ENCODE results near the gene OTUB1.
"Not testable (repeated sequence)": the region's sequence is repeated elsewhere in the genome, so short reads cannot be mapped to it uniquely, and the experiment has no call there.

Gene OTUB1

GRCh38 chr11:63986156-63986931, at the start of gene OTUB1:
TSS of gene OTUB1 (plus strand) at chr11:63986438. CDS start at chr11:63986457, 19 bp downstream.
- peak; percentile 90 to 93 (median 92) for DNase-seq

- no peak for DNase-seq
Observed at GRCh38 chr11:63937713-63938478, 48.3 kb upstream of the OTUB1 start.

GRCh38 chr11:63938479-63939396, 47.5 kb upstream of the OTUB1 start, which contains the start of gene NAA40:
TSS of gene NAA40 (plus strand) at chr11:63939002. CDS start at chr11:63939097, 95 bp downstream.
- peak; percentile 92 to 96 (median 93) for DNase-seq

- peak in 1 of 3 donors; percentile 28 for DNase-seq
Observed at GRCh38 chr11:63939397-63939891, 46.8 kb upstream of the OTUB1 start.

- DNase-seq: peak; percentile 54 to 61 (median 58)
Observed at GRCh38 chr11:63940786-63941185, 45.5 kb upstream of the OTUB1 start.

GRCh38 chr11:63941901-63942300, 44.3 kb upstream of the OTUB1 start:
- no peak for DNase-seq

GRCh38 chr11:63942803-63943202, 43.4 kb upstream of the OTUB1 start:
- no peak for DNase-seq

GRCh38 chr11:63944987-63945386, 41.3 kb upstream of the OTUB1 start:
- no peak for DNase-seq

GRCh38 chr11:63945477-63946163, 40.6 kb upstream of the OTUB1 start:
- DNase-seq: peak; percentile 71 to 75 (median 75)

GRCh38 chr11:63951779-63952536, 34.3 kb upstream of the OTUB1 start:
- DNase-seq: no peak

GRCh38 chr11:63952570-63952969, 33.7 kb upstream of the OTUB1 start:
- no peak for DNase-seq

GRCh38 chr11:63958008-63958407, 28.2 kb upstream of the OTUB1 start:
- DNase-seq: no peak

- DNase-seq: no peak
Observed at GRCh38 chr11:63961608-63962412, 24.4 kb upstream of the OTUB1 start.

- not testable (repeated sequence) for DNase-seq
Observed at GRCh38 chr11:63963895-63964294, 22.3 kb upstream of the OTUB1 start.

GRCh38 chr11:63966444-63966843, 19.8 kb upstream of the OTUB1 start:
- DNase-seq: no peak

GRCh38 chr11:63969461-63969860, 16.8 kb upstream of the OTUB1 start:
- DNase-seq: no peak

- DNase-seq: peak; percentile 34 to 45 (median 44)
Observed at GRCh38 chr11:63970902-63971301, 15.3 kb upstream of the OTUB1 start.

GRCh38 chr11:63973912-63974258, 12.4 kb upstream of the OTUB1 start:
- not testable (repeated sequence) for DNase-seq

GRCh38 chr11:63974259-63975143, 11.7 kb upstream of the OTUB1 start, which contains the start of gene COX8A:
TSS of gene COX8A (plus strand) at chr11:63974620. CDS start at chr11:63974681, 61 bp downstream.
- peak; percentile 98 to 100 (median 100) for DNase-seq

Data from suppressor macrophage treated with lipopolysaccharide for 1 hour (primary cell).